Neural cell (in vitro differentiated cells): ENCODE measurements around the gene TLX3.
"Not testable (repeated sequence)": the region's sequence is repeated elsewhere in the genome, so short reads cannot be mapped to it uniquely, and the experiment has no call there.

Experiments used
- EP300 ChIP-seq: fragments of 450-650 bp; conservative IDR thresholded peaks from 2 replicates; pipeline ENCODE4 v1.6.1; 2014; ENCODE audit warnings: antibody characterized with exemption, mild to moderate bottlenecking, moderate library complexity; ENCODE audit not compliant: poor library complexity, severe bottlenecking
- EZH2 ChIP-seq: fragments of 200-600, 300-800 bp; shearing (Covaris generic), sonication (generic); IDR thresholded peaks from 2 replicates; pipeline ENCODE4 v1.6.1; 2014; ENCODE audit warnings: antibody characterized with exemption, low read length, borderline replicate concordance, mild to moderate bottlenecking; ENCODE audit not compliant: insufficient read depth, poor library complexity, severe bottlenecking
- POLR2AphosphoS5 ChIP-seq: IDR thresholded peaks from 2 replicates; pipeline ENCODE4 v1.6.1; 2012
- TAF1 ChIP-seq: IDR thresholded peaks from 2 replicates; pipeline ENCODE4 v1.6.1; 2012; ENCODE audit warnings: low read depth
- TF ChIP-seq, protein P1 (sequence below): fragments of 450-650 bp; IDR thresholded peaks from 2 replicates; pipeline ENCODE4 v1.5.1; 2014; ENCODE audit warnings: antibody characterized with exemption, mild to moderate bottlenecking, moderate library complexity; ENCODE audit not compliant: poor library complexity, severe bottlenecking
- TF ChIP-seq, protein P2 (sequence below): IDR thresholded peaks from 2 replicates; pipeline ENCODE4 v1.6.1; 2012; ENCODE audit warnings: borderline replicate concordance

DNA sequence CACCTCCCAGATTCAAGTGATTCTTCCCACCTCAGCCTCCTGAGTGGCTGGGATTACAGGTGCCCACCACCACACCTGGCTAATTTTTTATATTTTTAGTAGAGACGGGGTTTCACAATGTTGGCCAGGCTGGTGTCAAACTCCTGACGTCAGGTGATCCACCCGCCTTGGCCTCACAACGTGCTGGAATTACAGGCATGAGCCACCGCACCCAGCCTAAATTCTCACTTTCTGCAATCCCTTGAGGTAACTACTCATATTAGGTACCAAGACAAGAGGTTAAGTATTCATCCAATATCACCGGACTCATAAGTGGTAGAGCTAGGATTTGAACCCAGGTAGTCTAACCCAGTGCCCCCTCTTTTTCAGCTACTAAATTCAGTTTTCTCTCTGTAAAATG is 11.1 kb upstream of the TLX3 start:
- TF ChIP-seq, protein P1, sequence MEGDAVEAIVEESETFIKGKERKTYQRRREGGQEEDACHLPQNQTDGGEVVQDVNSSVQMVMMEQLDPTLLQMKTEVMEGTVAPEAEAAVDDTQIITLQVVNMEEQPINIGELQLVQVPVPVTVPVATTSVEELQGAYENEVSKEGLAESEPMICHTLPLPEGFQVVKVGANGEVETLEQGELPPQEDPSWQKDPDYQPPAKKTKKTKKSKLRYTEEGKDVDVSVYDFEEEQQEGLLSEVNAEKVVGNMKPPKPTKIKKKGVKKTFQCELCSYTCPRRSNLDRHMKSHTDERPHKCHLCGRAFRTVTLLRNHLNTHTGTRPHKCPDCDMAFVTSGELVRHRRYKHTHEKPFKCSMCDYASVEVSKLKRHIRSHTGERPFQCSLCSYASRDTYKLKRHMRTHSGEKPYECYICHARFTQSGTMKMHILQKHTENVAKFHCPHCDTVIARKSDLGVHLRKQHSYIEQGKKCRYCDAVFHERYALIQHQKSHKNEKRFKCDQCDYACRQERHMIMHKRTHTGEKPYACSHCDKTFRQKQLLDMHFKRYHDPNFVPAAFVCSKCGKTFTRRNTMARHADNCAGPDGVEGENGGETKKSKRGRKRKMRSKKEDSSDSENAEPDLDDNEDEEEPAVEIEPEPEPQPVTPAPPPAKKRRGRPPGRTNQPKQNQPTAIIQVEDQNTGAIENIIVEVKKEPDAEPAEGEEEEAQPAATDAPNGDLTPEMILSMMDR = not testable (repeated sequence)
- not testable (repeated sequence) for TF ChIP-seq TAF1, POLR2AphosphoS5, EZH2, EP300
- TF ChIP-seq, protein P2, sequence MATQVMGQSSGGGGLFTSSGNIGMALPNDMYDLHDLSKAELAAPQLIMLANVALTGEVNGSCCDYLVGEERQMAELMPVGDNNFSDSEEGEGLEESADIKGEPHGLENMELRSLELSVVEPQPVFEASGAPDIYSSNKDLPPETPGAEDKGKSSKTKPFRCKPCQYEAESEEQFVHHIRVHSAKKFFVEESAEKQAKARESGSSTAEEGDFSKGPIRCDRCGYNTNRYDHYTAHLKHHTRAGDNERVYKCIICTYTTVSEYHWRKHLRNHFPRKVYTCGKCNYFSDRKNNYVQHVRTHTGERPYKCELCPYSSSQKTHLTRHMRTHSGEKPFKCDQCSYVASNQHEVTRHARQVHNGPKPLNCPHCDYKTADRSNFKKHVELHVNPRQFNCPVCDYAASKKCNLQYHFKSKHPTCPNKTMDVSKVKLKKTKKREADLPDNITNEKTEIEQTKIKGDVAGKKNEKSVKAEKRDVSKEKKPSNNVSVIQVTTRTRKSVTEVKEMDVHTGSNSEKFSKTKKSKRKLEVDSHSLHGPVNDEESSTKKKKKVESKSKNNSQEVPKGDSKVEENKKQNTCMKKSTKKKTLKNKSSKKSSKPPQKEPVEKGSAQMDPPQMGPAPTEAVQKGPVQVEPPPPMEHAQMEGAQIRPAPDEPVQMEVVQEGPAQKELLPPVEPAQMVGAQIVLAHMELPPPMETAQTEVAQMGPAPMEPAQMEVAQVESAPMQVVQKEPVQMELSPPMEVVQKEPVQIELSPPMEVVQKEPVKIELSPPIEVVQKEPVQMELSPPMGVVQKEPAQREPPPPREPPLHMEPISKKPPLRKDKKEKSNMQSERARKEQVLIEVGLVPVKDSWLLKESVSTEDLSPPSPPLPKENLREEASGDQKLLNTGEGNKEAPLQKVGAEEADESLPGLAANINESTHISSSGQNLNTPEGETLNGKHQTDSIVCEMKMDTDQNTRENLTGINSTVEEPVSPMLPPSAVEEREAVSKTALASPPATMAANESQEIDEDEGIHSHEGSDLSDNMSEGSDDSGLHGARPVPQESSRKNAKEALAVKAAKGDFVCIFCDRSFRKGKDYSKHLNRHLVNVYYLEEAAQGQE = not testable (repeated sequence)
